Hepatocyte (in vitro differentiated cells): Measurements from ENCODE around the gene MEGF11.

Experiments
- CTCF ChIP-seq: fragments of 200-600 bp; sonication (generic); IDR thresholded peaks from 2 replicates; pipeline ENCODE4 v1.5.1; 2016; ENCODE audit warnings: antibody characterized with exemption, mild to moderate bottlenecking; ENCODE audit not compliant: poor library complexity
- EZH2phosphoT487 ChIP-seq: fragments of 200-600 bp; sonication (generic); IDR thresholded peaks from one replicate; pipeline ENCODE4 v1.6.1; 2018; ENCODE audit warnings: antibody characterized with exemption, mild to moderate bottlenecking, low read depth, moderate library complexity; ENCODE audit not compliant: unreplicated experiment, severe bottlenecking

GRCh38 chr15:66100761-66101160, 152.8 kb downstream of the MEGF11 start:
- TF ChIP-seq CTCF = no peak
- no peak for TF ChIP-seq EZH2phosphoT487
